ENCODE data around the gene PLEKHG4. TPM values are rescaled to one million over a fixed set of nuclear protein-coding genes. Genes with fewer than 3 reads are reported as not detected.

Gene PLEKHG4
- total RNA-seq, 1 experiment from 2014 or later = 12.9 TPM

Other genes with a start within 250 kb of the PLEKHG4 start
- 17.1 and 18.8 TPM in 2 replicates for gene PHAF1, start 169.6 kb upstream of the PLEKHG4 start, total RNA-seq (2014; rRNA removed; shearing (Covaris generic))
- 0.92 and 2.0 TPM in 2 replicates for gene B3GNT9, start 128.5 kb upstream of the PLEKHG4 start, total RNA-seq (2014; rRNA removed; shearing (Covaris generic))
- 18.3 and 21.1 TPM in 2 replicates for gene TRADD, start 119.6 kb upstream of the PLEKHG4 start, total RNA-seq (2014; rRNA removed; shearing (Covaris generic))
- gene FBXL8, start 119.6 kb upstream of the PLEKHG4 start, total RNA-seq (2014; rRNA removed; shearing (Covaris generic)) = 5.1 and 6.4 TPM in 2 replicates
- 28.7 and 40.9 TPM in 2 replicates for gene HSF4, start 114.8 kb upstream of the PLEKHG4 start, total RNA-seq (2014; rRNA removed; shearing (Covaris generic))
- 7.8 and 13.2 TPM in 2 replicates for gene NOL3, start 109.0 kb upstream of the PLEKHG4 start, total RNA-seq (2014; rRNA removed; shearing (Covaris generic))
- 3.9 and 4.4 TPM in 2 replicates for gene MATCAP1, start 95.6 kb upstream of the PLEKHG4 start, total RNA-seq (2014; rRNA removed; shearing (Covaris generic))
- gene EXOC3L1, start 89.4 kb upstream of the PLEKHG4 start, total RNA-seq (2014; rRNA removed; shearing (Covaris generic)) = not detected in 2 replicates
- gene E2F4, start 87.4 kb upstream of the PLEKHG4 start, total RNA-seq (2014; rRNA removed; shearing (Covaris generic)) = 50.8 and 73.6 TPM in 2 replicates
- 0.61 and 0.90 TPM in 2 replicates for gene ELMO3, start 80.4 kb upstream of the PLEKHG4 start, total RNA-seq (2014; rRNA removed; shearing (Covaris generic))
- 60.7 and 75.5 TPM in 2 replicates for gene TMEM208, start 52.4 kb upstream of the PLEKHG4 start, total RNA-seq (2014; rRNA removed; shearing (Covaris generic))
- 10.5 and 11.3 TPM in 2 replicates for gene FHOD1, start 32.1 kb upstream of the PLEKHG4 start, total RNA-seq (2014; rRNA removed; shearing (Covaris generic))
- gene SLC9A5, start 30.6 kb upstream of the PLEKHG4 start, total RNA-seq (2014; rRNA removed; shearing (Covaris generic)) = 0.21 and 0.37 TPM in 2 replicates
- 0.19 TPM in 1 of 2 replicates, not detected in the other for gene KCTD19, start 47.2 kb downstream of the PLEKHG4 start, total RNA-seq (2014; rRNA removed; shearing (Covaris generic))
- 0.64 and 1.1 TPM in 2 replicates for gene LRRC36, start 47.3 kb downstream of the PLEKHG4 start, total RNA-seq (2014; rRNA removed; shearing (Covaris generic))
- 0.16 and 0.55 TPM in 2 replicates for gene TPPP3, start 114.0 kb downstream of the PLEKHG4 start, total RNA-seq (2014; rRNA removed; shearing (Covaris generic))
- 6.0 and 8.5 TPM in 2 replicates for gene ZDHHC1, start 136.9 kb downstream of the PLEKHG4 start, total RNA-seq (2014; rRNA removed; shearing (Covaris generic))
- 0.32 TPM in 1 of 2 replicates, not detected in the other for gene HSD11B2, start 151.6 kb downstream of the PLEKHG4 start, total RNA-seq (2014; rRNA removed; shearing (Covaris generic))
- gene ATP6V0D1, start 201.6 kb downstream of the PLEKHG4 start, total RNA-seq (2014; rRNA removed; shearing (Covaris generic)) = 145 and 151 TPM in 2 replicates
- not detected in 2 replicates for gene AGRP, start 204.0 kb downstream of the PLEKHG4 start, total RNA-seq (2014; rRNA removed; shearing (Covaris generic))
- 3.6 and 9.4 TPM in 2 replicates for gene RIPOR1, start 249.3 kb downstream of the PLEKHG4 start, total RNA-seq (2014; rRNA removed; shearing (Covaris generic))

Data from SK-MEL-5 (cell line).